HG02840 (cell line): ENCODE data around the gene DTD1.
"Not testable (repeated sequence)": the region's sequence is repeated elsewhere in the genome, so short reads cannot be mapped to it uniquely, and the experiment has no call there.

Experiments
- ATAC-seq: cut with Tn5 transposase; IDR thresholded peaks from one replicate; pipeline ENCODE4 v1.9.1; 2021; ENCODE audit warnings: mild to moderate bottlenecking, moderate library complexity, moderate number of reproducible peaks; ENCODE audit not compliant: unreplicated experiment, low FRiP score

Gene DTD1

DNA sequence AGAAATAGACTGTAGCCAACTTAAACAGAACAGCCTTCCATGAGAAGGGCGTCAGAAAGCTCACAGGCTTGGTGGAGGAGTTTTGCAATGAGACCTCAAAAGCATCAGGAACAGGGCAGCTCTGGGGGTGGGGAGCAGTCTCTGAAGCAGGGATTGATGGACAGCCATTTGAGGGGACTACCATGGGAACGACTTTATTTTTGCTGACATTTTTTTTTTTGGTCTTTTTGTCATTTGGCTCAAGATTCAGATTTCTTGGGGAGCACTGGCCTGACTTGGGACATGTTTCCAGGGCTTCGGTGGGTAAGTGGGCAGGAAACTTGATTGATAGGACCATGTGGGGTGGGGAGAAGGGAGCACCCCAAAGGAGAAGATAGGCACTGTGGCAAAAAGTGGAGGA is 193.7 kb downstream of the DTD1 start:
- ATAC-seq, result no peak

DNA sequence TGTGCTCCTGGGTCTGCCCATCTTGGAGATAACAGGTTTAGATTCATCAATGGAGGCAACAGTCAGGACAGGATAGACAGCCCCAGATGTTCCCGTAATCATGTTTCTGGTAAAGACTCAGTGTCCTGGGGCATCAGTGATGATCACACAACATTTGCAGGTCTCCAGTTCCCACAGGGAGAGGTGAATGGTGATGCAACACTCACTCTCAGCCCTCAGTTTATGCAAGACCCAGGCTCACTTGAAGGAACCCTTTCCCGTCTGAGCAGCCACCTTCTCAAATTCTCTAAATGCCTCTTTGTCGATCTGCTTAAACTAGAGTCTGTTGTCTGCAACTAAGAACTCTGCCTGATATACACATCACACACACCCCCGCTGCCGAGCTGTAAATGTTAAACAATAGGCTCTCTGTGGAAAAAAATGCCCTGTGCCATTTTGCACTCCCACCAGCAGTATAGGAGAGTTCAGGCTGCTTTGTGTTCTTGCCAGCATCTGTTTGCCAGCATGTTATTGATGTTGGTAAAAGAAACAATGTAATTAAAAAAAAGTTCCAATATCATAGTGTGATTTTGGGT is 195.6 kb downstream of the DTD1 start:
- ATAC-seq, result no peak

DNA sequence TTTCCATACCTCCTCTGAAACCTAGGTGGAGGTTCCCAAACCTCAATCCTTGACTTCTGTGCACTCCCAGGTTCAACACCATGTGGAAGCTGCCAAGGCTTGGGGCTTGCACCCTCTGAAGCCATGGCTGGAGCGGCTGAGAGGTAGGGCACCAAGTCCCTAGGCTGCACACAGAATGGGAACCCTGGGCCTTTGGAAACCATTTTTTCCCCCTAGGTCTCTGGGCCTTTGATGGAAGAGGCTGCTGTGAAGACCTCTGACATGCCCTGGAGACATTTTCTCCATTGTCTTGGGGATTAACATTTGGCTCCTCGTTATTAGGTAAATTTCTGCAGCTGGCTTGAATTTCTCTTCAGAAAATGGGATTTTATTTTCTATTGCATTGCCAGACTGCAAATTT is 199.2 kb downstream of the DTD1 start:
- not testable (repeated sequence) for ATAC-seq

DNA sequence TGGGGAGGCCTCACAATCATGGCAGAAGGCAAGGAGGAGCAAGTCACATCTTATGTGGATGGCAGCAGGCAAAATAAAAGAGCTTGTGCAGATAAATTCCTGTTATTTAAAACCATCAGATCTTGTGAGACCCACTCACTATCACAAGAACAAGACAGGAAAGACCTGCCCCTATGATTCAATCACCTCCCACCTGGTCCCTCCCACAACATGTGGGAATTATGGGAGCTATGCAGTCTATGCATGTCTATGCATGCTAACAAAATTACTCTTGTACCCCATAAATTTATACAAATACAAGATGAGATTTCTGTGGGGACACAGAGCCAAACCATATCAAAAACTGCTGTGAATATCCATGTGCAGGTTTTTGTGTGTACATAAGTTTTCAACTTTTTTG is 200.2 kb downstream of the DTD1 start:
- no peak for ATAC-seq

DNA sequence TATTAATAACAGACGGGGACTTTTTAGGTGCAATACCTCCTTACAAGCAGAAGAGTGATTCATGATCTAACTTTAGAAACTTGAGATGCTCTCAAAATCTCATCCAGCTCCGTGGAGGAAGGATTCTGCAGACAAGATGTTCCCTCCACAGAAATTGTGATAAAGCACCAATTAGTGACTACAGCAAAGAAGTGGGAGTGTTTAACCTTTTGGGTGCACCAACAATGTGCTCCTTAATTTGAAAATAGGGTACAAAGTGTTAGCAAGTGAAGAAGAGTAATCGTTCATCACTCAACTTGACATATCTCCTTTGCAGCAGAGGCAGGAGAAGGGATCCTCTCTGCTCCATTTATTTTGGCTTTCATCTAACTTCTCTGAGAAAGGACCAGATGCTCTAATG is 202.9 kb downstream of the DTD1 start:
- ATAC-seq, result no peak

DNA sequence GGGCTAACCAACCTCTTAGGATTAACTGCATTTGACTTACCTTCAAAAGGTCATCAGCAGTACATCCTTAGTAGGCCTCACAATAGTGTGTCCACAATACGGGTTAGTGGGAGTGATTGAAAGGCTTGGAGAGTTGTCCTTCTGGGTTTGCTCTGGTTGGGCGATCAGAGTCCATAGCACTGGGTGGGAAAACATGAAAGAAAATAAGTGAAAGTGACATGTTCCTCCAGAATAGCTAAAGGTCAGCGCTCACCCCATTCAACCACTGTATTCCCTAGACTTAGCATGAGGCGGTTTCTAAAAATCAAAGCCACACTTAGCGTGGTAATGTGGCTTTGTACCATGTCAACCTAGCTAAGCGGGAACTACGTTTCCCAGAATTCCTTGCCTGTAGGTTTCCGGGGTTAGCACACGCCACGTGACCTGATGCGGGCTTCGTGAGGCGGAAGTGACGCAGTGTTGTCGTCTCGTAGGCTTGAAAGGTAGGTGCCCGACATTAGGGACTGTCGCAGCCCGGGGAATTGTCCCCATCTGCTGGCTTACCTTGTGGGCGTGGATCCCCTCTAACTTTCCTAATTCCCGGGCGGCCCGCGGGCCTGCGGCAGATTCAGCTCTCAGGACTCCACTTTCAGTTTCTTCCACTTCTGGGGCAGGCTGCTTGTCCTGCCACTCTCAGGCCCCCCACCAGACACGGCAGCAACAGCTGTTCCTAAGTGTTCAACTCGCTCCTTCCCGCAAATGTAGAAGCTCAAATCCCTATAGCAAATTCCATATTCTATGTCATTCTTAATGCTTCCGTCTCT is 206.0 kb downstream of the DTD1 start:
- peak; percentile 99 for ATAC-seq

DNA sequence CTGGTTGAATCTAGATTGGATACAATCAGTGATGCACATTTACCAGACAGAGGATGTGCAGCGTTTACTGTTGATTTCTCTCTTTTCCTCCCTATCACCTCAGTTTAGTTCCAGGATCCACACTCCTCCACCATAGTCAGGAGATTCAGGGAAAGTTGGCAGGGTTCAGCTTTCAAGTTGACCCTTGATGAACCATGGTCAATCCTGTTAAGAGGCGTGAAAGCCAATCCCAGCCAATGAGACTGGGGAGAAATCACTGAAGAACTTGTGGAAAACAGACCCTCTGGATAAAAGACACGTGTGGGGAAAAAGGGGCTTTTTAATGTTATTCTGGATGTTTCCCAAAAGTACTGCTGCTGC is 206.6 kb downstream of the DTD1 start:
- ATAC-seq, result peak; percentile 1

DNA sequence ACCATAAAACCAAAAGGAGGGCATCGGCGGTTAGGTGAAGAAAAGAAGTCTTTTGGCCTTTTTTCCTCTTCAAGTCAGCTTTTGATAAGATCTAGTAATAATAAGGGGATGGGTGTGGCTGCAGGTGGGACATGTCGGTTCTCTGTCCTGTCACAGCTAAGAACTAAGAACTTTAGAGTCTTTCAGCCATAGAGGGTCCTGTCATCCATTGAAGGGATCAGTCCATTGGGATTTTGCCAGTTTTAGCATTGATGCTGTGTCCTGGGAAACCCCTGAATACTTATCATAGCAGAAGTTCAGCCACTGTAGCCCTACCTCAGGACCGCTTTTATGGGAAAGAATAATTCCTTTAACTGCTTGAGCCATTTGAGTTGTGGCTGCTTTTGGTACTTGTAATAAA is 207.5 kb downstream of the DTD1 start:
- no peak for ATAC-seq

DNA sequence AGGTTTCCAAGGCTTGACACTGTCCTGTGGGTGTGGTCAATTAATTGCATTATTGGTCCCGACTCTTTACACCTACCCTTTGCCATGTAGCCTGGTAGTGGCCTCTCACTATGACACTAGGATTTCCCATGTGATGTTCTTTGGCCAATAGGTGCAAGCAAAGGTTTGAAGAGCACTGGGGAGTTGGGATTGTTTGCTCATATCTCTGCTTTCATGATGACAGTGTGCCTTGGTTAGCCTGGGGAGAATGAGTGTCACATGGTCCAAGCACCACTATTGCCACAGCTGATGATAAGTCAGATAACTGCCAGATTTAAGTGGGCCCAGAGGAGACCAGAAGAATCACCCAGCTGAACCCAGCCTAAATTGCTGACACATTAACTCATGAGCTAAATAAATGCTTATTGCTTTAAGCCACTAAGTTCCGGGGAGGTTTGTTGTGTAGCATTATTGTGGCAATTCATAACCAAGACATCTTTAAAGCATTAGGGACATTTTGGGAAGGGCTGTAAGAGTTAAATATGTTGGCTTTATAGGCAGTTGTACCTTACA is 208.5 kb downstream of the DTD1 start:
- ATAC-seq, result no peak

DNA sequence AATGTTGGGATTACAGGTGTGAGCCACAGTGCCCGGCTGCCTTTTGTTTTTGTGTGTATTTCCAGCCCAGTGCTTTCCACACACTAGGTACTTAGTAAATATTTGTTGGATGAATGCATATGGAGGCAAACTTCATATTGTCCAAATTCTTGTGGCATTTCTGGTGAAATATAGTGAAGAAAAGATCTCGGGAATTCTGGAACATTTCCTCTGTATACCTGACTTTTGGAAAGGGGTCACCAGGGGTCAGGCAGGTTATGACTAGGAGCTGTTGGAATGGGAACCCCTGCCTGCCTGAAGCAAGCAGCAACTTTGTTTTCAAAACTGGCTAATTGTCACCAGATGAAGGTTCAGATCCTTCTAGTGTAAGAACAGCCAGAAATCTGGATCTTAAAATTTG is 213.7 kb downstream of the DTD1 start:
- no peak for ATAC-seq

DNA sequence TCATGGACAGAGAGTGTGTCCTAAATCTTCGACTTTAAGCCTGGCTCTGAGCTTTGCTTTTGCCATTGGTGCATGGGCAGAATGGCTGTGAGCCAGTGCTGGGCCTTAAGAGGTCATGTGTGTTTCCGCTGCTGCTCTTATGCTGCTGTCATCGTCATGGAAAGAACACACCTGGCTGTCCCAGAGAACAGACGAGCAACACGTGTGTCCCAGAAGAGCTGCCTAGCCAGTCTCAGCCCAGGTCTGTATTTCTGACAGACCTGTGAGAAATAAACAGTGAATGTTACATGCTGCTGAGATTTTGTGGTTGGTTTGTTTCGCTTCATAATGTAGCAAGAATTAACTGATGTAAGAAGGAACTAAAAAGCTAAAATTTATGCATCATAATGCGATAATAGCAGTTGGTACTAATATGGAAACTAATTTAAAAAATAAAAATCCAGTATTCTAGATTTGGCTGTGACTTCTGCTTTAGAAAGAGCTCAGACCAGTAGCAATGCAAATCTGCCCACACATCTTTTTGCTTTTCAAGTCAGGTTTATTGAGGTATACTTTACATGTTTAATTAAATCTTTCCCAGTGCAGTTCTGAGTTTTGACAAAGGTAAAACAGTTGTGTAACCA is 214.3 kb downstream of the DTD1 start:
- no peak for ATAC-seq

DNA sequence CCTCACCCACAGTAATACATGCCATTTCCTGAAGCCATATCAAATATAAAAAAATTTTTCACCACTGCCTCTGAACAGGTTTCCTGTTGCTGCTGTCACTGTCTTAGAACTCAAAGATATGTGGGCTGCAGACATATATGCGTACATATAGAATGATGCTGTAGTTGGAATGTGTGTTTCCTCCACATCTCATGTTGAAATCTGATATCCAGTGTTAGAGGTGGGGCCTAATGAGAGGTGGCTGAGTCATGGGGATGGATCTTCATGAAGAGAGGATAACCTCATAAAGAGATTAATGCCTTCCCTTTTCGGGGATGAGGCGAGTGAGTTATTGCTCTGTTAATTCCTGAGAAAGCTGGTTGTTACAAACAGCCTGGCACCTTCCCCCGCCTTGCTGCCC is 218.0 kb downstream of the DTD1 start:
- ATAC-seq, result no peak

DNA sequence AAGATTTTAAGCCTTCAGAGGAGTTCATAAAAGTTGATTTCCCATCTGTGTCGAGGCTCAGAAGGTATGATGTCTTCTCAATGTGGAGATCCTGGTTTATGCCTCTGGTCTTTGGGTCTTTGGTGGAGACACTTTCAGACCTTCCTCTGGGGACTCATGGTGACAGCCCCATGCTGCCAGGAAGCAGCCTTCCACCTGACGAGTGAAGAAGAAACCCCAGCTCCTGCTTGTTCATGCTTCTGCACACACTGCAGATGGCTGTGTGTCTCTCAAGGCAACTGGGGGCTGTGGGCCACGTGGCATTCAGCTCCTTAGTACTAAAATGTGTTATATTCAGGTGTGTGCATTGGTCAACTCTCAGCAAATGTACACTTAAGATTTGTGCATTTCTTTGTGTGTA is 220.9 kb downstream of the DTD1 start:
- ATAC-seq, result no peak

DNA sequence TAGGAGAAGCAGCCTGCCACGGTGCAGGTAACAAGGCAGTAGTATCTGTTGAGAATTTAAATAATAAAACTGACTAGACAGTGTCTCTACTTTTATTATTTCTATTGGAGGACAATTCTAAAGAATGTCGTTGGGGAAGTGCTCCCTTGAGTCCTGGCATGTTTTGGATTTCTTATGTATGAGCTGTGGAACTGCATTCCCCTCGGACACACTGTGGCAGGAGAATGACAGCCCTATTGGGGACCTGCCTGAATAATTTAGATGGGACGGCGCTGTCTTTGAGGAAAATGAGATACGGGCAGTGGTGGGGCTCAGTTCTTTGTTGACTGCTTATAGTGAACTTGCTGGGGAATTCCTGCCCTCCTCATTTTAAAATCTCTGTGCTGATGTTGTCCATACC is 223.3 kb downstream of the DTD1 start:
- no peak for ATAC-seq

DNA sequence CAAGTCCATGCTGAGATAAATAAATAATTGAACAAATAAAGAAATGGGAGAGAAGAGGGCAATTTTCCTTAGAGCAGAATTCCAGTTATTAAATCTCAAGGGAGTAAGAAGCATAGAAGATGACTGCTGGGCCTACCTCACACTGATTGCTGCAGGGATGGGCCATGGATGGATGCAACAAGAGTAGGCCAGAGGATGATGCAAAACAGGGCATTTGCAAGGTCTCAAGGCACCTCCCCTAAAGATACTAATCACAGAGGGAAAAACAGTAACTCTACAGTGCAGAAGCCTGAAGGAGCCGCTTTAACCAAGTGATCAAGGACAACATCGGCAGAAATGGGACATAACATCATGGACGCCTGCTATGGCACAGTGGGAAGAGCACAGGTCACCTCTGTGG is 224.1 kb downstream of the DTD1 start:
- no peak for ATAC-seq

DNA sequence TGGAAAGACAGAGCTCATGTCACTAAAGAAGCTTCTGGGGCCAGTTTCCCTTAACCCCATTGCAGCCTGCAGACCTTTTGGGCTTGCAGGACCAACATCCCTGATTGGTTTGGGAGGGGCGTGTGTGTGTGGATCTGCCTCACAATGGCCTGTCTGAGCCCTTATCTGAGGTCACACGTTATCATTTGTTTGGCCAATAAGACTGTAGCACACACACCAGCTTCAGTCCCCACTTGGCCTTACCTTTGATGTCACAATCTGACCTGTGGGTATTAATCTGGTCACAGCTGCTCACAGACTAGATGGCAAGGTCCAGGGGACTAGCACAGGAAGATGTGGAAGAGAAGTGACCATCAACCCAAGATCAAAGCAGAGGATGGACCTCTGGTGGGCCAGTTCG is 225.6 kb downstream of the DTD1 start, which contains the start of gene SCP2D1:
SCP2D1 (plus strand) TSS at position 301 of the 400 bp plus-strand sequence; CDS start at position 334, 33 bp downstream.
- no peak for ATAC-seq

DNA sequence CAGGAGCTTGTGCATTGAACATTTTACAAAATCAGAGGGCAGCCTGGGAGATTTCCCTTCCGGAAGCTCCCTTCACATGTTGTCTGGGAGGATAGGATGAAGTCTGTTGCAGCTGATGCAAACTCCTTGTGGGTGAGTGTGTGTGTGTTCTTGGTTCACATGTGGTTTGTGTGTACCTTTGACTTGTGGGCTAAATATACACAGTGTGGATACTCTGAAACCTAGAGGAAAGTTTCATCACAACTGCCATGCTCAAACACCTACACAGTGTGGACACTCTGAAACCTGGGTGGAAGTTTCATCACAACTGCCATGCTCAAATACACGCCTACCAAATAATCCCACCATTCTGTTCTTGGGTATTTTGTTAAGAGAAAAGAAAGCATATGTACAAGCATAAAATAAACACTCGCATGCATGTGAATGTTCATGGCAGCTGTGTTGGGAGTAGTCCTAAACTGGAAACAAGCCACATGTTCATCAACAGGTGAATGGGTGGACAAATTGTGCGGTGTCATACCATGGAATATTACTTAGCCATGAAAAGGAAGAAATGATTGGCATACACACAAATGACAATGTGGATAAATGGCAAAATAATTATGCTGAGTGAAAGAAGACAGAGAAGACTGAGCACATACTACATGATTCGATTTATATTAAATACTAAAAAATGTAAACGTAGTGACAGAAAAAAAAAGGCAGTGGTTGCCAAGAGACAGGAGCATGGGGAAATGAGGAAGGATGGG is 227.5 kb downstream of the DTD1 start:
- ATAC-seq, result no peak
